GM23338 (cell line): Measurements from ENCODE around the gene SFMBT2.

Source experiments
- CREB1 ChIP-seq: fragments of 250-450 bp; sonication (Bioruptor Pico); IDR thresholded peaks from 2 replicates; pipeline ENCODE4 v1.5.0; 2020; ENCODE audit warnings: low read depth, mild to moderate bottlenecking, moderate library complexity
- EZH2 ChIP-seq: fragments of 200-600 bp; sonication (generic); IDR thresholded peaks from one replicate; pipeline ENCODE4 v1.8.0; 2017; ENCODE audit warnings: antibody characterized with exemption, mild to moderate bottlenecking, low read depth; ENCODE audit not compliant: unreplicated experiment
- EZH2phosphoT487 ChIP-seq: fragments of 200-600 bp; sonication (generic); IDR thresholded peaks from one replicate; pipeline ENCODE4 v1.8.1; 2018; ENCODE audit warnings: antibody characterized with exemption; ENCODE audit not compliant: unreplicated experiment
- JUNB ChIP-seq: IDR thresholded peaks from one replicate; pipeline ENCODE4 v1.6.1; 2016; ENCODE audit warnings: antibody characterized with exemption; ENCODE audit not compliant: unreplicated experiment
- NANOG ChIP-seq: IDR thresholded peaks from 2 replicates; pipeline ENCODE4 v1.6.1; 2016; ENCODE audit warnings: antibody characterized with exemption, borderline replicate concordance
- POLR2AphosphoS5 ChIP-seq: IDR thresholded peaks from 2 replicates; pipeline ENCODE4 v1.6.1; 2016; ENCODE audit warnings: antibody characterized with exemption, low read depth
- ZNF114 ChIP-seq: fragments of 250-450 bp; sonication (Bioruptor Pico); IDR thresholded peaks from 2 replicates; pipeline ENCODE4 v1.5.0; 2020; ENCODE audit warnings: mild to moderate bottlenecking, moderate library complexity
- ZNF331 ChIP-seq: fragments of 250-450 bp; sonication (Bioruptor Pico); IDR thresholded peaks from 2 replicates; pipeline ENCODE4 v1.5.0; 2020; ENCODE audit warnings: low read depth, mild to moderate bottlenecking, moderate library complexity
- TF ChIP-seq, protein P1 (sequence below), 2 experiments: fragments of 200-600 bp in 1 of 2; sonication (generic) in 1 of 2; conservative IDR thresholded peaks; 2 replicates each; pipeline versions ENCODE4 v1.5.1 to v1.6.1; 2016 to 2017; ENCODE audit warnings: antibody characterized with exemption in 2 of 2, low read depth in 2 of 2, mild to moderate bottlenecking in 2 of 2, moderate library complexity in 1 of 2
- TF ChIP-seq, protein P2 (sequence below): IDR thresholded peaks from one replicate; pipeline ENCODE4 v1.6.1; 2018; ENCODE audit warnings: antibody characterized with exemption; ENCODE audit not compliant: unreplicated experiment
- TF ChIP-seq, protein P3 (sequence below): IDR thresholded peaks from 2 replicates; pipeline ENCODE4 v1.6.1; 2016; ENCODE audit warnings: antibody characterized with exemption

DNA sequence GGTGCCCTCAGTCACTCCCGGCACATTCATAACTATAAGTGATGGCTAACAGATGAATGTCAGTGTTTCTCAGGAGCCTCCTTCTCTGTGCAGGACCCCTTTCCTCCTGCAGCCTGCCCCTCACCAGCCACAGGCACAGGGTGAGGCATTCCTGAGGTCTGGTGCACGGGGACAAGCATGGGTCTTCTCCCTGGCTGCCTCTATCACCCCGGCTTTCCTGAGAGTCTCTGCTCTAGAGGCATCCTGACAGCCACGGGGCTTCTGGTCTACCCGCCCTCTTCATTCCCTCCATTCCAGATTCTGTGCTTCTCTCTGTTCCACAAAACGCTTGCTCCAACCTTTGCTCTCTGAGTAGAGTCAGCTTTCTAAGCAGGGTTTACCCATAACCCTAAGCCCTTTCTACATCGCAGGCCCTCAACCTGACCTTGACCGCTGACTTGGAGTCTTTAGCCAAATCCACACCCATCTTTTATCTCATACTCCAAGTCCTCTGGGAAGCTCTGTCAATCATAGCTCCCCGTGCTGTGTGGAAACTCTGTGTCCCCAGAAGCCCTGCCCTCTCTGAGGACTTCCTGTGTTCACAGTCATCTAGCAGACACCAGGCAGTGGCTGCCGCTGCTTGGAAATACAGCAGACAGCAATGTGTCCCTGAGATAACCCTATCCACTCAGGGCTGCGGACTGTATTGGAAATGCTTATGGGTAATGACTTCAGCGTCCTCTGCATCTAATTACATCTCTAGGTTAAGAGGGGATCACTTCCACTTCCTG is 159.0 kb downstream of the SFMBT2 start:
- TF ChIP-seq, protein P1, sequence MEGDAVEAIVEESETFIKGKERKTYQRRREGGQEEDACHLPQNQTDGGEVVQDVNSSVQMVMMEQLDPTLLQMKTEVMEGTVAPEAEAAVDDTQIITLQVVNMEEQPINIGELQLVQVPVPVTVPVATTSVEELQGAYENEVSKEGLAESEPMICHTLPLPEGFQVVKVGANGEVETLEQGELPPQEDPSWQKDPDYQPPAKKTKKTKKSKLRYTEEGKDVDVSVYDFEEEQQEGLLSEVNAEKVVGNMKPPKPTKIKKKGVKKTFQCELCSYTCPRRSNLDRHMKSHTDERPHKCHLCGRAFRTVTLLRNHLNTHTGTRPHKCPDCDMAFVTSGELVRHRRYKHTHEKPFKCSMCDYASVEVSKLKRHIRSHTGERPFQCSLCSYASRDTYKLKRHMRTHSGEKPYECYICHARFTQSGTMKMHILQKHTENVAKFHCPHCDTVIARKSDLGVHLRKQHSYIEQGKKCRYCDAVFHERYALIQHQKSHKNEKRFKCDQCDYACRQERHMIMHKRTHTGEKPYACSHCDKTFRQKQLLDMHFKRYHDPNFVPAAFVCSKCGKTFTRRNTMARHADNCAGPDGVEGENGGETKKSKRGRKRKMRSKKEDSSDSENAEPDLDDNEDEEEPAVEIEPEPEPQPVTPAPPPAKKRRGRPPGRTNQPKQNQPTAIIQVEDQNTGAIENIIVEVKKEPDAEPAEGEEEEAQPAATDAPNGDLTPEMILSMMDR (conservative IDR thresholded peaks at IDR 0.05; ENCODE audit: low read depth in 2 of 2) = no peak
- TF ChIP-seq EZH2 (no peak), JUNB (no peak), EZH2phosphoT487 (no peak), POLR2AphosphoS5 (no peak), CREB1 (no peak), NANOG (no peak), ZNF114 (CRISPR knock-in tag) (no peak), ZNF331 (CRISPR knock-in tag) (no peak)
- TF ChIP-seq, protein P2, sequence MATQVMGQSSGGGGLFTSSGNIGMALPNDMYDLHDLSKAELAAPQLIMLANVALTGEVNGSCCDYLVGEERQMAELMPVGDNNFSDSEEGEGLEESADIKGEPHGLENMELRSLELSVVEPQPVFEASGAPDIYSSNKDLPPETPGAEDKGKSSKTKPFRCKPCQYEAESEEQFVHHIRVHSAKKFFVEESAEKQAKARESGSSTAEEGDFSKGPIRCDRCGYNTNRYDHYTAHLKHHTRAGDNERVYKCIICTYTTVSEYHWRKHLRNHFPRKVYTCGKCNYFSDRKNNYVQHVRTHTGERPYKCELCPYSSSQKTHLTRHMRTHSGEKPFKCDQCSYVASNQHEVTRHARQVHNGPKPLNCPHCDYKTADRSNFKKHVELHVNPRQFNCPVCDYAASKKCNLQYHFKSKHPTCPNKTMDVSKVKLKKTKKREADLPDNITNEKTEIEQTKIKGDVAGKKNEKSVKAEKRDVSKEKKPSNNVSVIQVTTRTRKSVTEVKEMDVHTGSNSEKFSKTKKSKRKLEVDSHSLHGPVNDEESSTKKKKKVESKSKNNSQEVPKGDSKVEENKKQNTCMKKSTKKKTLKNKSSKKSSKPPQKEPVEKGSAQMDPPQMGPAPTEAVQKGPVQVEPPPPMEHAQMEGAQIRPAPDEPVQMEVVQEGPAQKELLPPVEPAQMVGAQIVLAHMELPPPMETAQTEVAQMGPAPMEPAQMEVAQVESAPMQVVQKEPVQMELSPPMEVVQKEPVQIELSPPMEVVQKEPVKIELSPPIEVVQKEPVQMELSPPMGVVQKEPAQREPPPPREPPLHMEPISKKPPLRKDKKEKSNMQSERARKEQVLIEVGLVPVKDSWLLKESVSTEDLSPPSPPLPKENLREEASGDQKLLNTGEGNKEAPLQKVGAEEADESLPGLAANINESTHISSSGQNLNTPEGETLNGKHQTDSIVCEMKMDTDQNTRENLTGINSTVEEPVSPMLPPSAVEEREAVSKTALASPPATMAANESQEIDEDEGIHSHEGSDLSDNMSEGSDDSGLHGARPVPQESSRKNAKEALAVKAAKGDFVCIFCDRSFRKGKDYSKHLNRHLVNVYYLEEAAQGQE = no peak
- TF ChIP-seq, protein P3, sequence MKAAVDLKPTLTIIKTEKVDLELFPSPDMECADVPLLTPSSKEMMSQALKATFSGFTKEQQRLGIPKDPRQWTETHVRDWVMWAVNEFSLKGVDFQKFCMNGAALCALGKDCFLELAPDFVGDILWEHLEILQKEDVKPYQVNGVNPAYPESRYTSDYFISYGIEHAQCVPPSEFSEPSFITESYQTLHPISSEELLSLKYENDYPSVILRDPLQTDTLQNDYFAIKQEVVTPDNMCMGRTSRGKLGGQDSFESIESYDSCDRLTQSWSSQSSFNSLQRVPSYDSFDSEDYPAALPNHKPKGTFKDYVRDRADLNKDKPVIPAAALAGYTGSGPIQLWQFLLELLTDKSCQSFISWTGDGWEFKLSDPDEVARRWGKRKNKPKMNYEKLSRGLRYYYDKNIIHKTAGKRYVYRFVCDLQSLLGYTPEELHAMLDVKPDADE = no peak
